SK-N-SH (cell line): ENCODE results near the gene ADCY7. TPM values are rescaled to one million over a fixed set of nuclear protein-coding genes. Genes with fewer than 3 reads are reported as not detected.

Experiments used
- CTCF ChIA-PET: fragments of 300-600, 350-600 bp; formaldehyde crosslinking; extraction: SDS; loops from one replicate; lab custom pipeline; 2021; lab: Yijun Ruan, JAX
- POLR2A ChIA-PET: fragments of 350-600 bp; sonication (Branson Sonifier 250); formaldehyde crosslinking; extraction: SDS; loops from one replicate; lab custom pipeline; 2020; ENCODE audit warnings: antibody characterized with exemption, inconsistent platforms; lab: Yijun Ruan, JAX
- DNase-seq: peaks from one replicate; pipeline ENCODE4 v3.0.0; 2012
- H2AFZ ChIP-seq: fragments of 200-600 bp; sonication (generic); 2 replicates; pipeline ENCODE4 v1.8.1; 2016; ENCODE audit warnings: antibody characterized with exemption, mild to moderate bottlenecking, low read depth
- H3F3A ChIP-seq: fragments of 200-600 bp; sonication (generic); replicated peaks from 2 replicates; pipeline ENCODE3; 2016; ENCODE audit warnings: antibody characterized with exemption, mild to moderate bottlenecking; ENCODE audit not compliant: insufficient read depth
- H3K27ac ChIP-seq, 2 experiments: fragments of 200-500 bp in 1 of 2; fragments of 200-600 bp in 1 of 2; sonication (Bioruptor generic) in 1 of 2; sonication (generic), shearing (Covaris generic) in 1 of 2; 2 replicates each; pipeline versions ENCODE4 v1.5.1 to v1.6.1; 2014 to 2016; ENCODE audit warnings: low read depth in 2 of 2, inconsistent platforms in 1 of 2, low read length in 1 of 2, mild to moderate bottlenecking in 1 of 2, mixed read lengths in 1 of 2
- H3K27me3 ChIP-seq: fragments of 200-600 bp; sonication (generic), shearing (Covaris generic); 2 replicates; pipeline ENCODE4 v1.6.1; 2016; ENCODE audit warnings: mixed run types; ENCODE audit not compliant: insufficient read depth
- H3K36me3 ChIP-seq, 2 experiments: fragments of 200-500 bp in 1 of 2; fragments of 200-600 bp in 1 of 2; sonication (Bioruptor generic) in 1 of 2; sonication (generic) in 1 of 2; replicated peaks in 1 of 2; 2 replicates each; pipeline versions ENCODE3 to v1.5.1; 2014 to 2016; ENCODE audit warnings: low read length in 1 of 2, mild to moderate bottlenecking in 1 of 2; ENCODE audit not compliant: insufficient read depth in 2 of 2, control insufficient read depth in 1 of 2
- H3K4me1 ChIP-seq, 2 experiments: fragments of 200-500 bp in 1 of 2; fragments of 200-600 bp in 1 of 2; sonication (Bioruptor generic) in 1 of 2; sonication (generic), shearing (Covaris generic) in 1 of 2; 2 replicates each; pipeline versions ENCODE4 v1.5.1 to v1.6.1; 2014 to 2016; ENCODE audit warnings: low read depth in 1 of 2, low read length in 1 of 2, mixed run types in 1 of 2; ENCODE audit not compliant: insufficient read depth in 2 of 2, control insufficient read depth in 1 of 2
- H3K4me2 ChIP-seq: fragments of 200-600 bp; sonication (generic), shearing (Covaris generic); 2 replicates; pipeline ENCODE4 v1.6.1; 2017; ENCODE audit warnings: mixed run types
- H3K4me3 ChIP-seq, 2 experiments: fragments of 200-500 bp in 1 of 2; fragments of 200-600 bp in 1 of 2; sonication (Bioruptor generic) in 1 of 2; sonication (generic), shearing (Covaris generic) in 1 of 2; 2 replicates each; pipeline versions ENCODE4 v1.5.1 to v1.8.1; 2014 to 2016; ENCODE audit warnings: low read depth in 2 of 2, inconsistent platforms in 1 of 2, low read length in 1 of 2, mild to moderate bottlenecking in 1 of 2, mixed read lengths in 1 of 2, moderate library complexity in 1 of 2
- H3K79me2 ChIP-seq: fragments of 200-600 bp; sonication (generic); 2 replicates; pipeline ENCODE4 v1.8.1; 2017; ENCODE audit warnings: mild to moderate bottlenecking; ENCODE audit not compliant: insufficient read depth
- H3K9ac ChIP-seq: fragments of 200-600 bp; sonication (generic); 2 replicates; pipeline ENCODE4 v1.6.1; 2017; ENCODE audit warnings: mixed run types
- H3K9me2 ChIP-seq: fragments of 200-600 bp; sonication (generic); 2 replicates; pipeline ENCODE4 v1.6.1; 2017; ENCODE audit warnings: mixed run types
- H3K9me3 ChIP-seq: fragments of 200-600 bp; sonication (generic); 2 replicates; pipeline ENCODE4 v1.6.1; 2017; ENCODE audit warnings: mixed run types, mild to moderate bottlenecking, moderate library complexity
- H4K20me1 ChIP-seq: fragments of 200-600 bp; sonication (generic); 2 replicates; pipeline ENCODE4 v1.6.1; 2017; ENCODE audit warnings: mild to moderate bottlenecking, mixed run types; ENCODE audit not compliant: insufficient read depth
- CHD2 ChIP-seq: fragments of 150-350 bp; IDR thresholded peaks from 2 replicates; pipeline ENCODE4 v1.6.1; 2018; ENCODE audit warnings: low read length; ENCODE audit not compliant: partially characterized antibody
- ELF1 ChIP-seq: IDR thresholded peaks from 2 replicates; pipeline ENCODE4 v1.4.0; 2012
- IRF3 ChIP-seq: fragments of 150-350 bp; IDR thresholded peaks from 2 replicates; pipeline ENCODE4 v1.6.1; 2016; ENCODE audit warnings: mild to moderate bottlenecking, low read depth, low read length
- MEF2A ChIP-seq: IDR thresholded peaks from 2 replicates; pipeline ENCODE4 v1.4.0; 2012; ENCODE audit warnings: low read depth, borderline replicate concordance
- MXI1 ChIP-seq: IDR thresholded peaks from 2 replicates; pipeline ENCODE4 v1.6.1; 2012; ENCODE audit warnings: mild to moderate bottlenecking, low read depth, low read length, improper control_type of control experiment
- NRF1 ChIP-seq: IDR thresholded peaks from 2 replicates; pipeline ENCODE4 v1.6.1; 2012; ENCODE audit warnings: low read depth, mild to moderate bottlenecking, low read length
- POLR2AphosphoS5 ChIP-seq: IDR thresholded peaks from 2 replicates; pipeline ENCODE4 v1.6.1; 2012; ENCODE audit warnings: low read depth, low read length
- RFX5 ChIP-seq: IDR thresholded peaks from 2 replicates; pipeline ENCODE4 v1.6.1; 2012; ENCODE audit warnings: mild to moderate bottlenecking, improper control_type of control experiment, low read length
- USF2 ChIP-seq: fragments of 150-350 bp; IDR thresholded peaks from 2 replicates; pipeline ENCODE4 v1.6.1; 2017; ENCODE audit warnings: antibody characterized with exemption, low read length, low read depth, borderline replicate concordance
- WGBS: methylation state at CpG from one replicate; pipeline ENCODE4 v1.1.6; 2017; ENCODE audit warnings: low lambda C conversion rate; 5-methylcytosine and 5-hydroxymethylcytosine counted together
- polyA plus RNA-seq, 3 experiments: library from polyadenylated mRNA; depleted of rRNA; stranded (reverse); fragments of >200 nt; gene quantifications; 2 replicates each; pipeline ENCODE4 v1.2.3, GENCODE V29; 2012

The ADCY7 gene
- polyA plus RNA-seq, 1 of the 3 experiments (the other 2 are of a cell fraction), result 14.3 TPM

GRCh38 chr16:50311891-50312501, 45.6 kb downstream of the ADCY7 start:
- WGBS, result 93% methylated on average over 22 of the region's 22 CpGs
- Histone ChIP-seq H3K4me1 (peaks cover 0 to 55% of the 10 kb centered on the region in 2 experiments; a peak in 2 of 4 replicates), H3F3A (no peaks in the 10 kb centered on the region), H3K79me2 (no peaks in the 10 kb centered on the region), H4K20me1 (no peaks in the 10 kb centered on the region), H3K36me3 (peaks cover 26 to 46% of the 10 kb centered on the region in 2 experiments), H3K4me3 (no peak overlapping the region), H3K9me2 (no peaks in the 10 kb centered on the region), H3K9ac (no peak overlapping the region), H3K27me3 (no peaks in the 10 kb centered on the region), H3K9me3 (no peaks in the 10 kb centered on the region), H3K27ac (no peak overlapping the region; a peak in 1 of 4 replicates), H3K4me2 (no peak overlapping the region), H2AFZ (no peak overlapping the region)
- ChIA-PET POLR2A (no interaction called here), CTCF (interaction anchor here (1.1 kb wide), 1 partner anchor 15 kb away, joined by 4 read pairs; no protein-coding TSS in a partner anchor)
- DNase-seq, result no peak
- TF ChIP-seq RFX5 (no peak), USF2 (no peak), POLR2AphosphoS5 (0 out of 2 replicates have a peak, but pooled peaks have one; percentile 35)

GRCh38 chr16:50313596-50314478, 47.5 kb downstream of the ADCY7 start:
- no peak for TF ChIP-seq MXI1
- no peak for TF ChIP-seq CHD2
- TF ChIP-seq IRF3, result no peak
- TF ChIP-seq MEF2A, result no peak
- TF ChIP-seq ELF1, result no peak
- TF ChIP-seq NRF1, result no peak
- Histone ChIP-seq H3K36me3 (peaks cover 40 to 64% of the 10 kb centered on the region in 2 experiments), H3K4me1 (peaks cover 0 to 52% of the 10 kb centered on the region in 2 experiments; a peak in 2 of 4 replicates), H3K9me2 (no peaks in the 10 kb centered on the region), H3K27ac (peak overlapping the region in 1 of 2 experiments; percentile 16; a peak in 1 of 4 replicates), H4K20me1 (no peaks in the 10 kb centered on the region), H3K79me2 (no peaks in the 10 kb centered on the region), H3K4me2 (no peak overlapping the region), H3K9ac (no peak overlapping the region), H3K9me3 (no peaks in the 10 kb centered on the region), H3K4me3 (no peak overlapping the region), H3F3A (no peaks in the 10 kb centered on the region), H3K27me3 (no peaks in the 10 kb centered on the region), H2AFZ (no peak overlapping the region)
- no peak for DNase-seq
- POLR2A ChIA-PET, result no interaction called here
- 92% methylated on average over 19 of the region's 31 CpGs for WGBS
- CTCF ChIA-PET, result interaction anchor here (0.6 to 3.0 kb wide), 11 partner anchors 10 to 352 kb away, joined by 3 to 14 read pairs (median 4); no protein-coding TSS in a partner anchor
